ENCODE data around the gene RXYLT1. TPM values are rescaled to one million over a fixed set of nuclear protein-coding genes. Genes with fewer than 3 reads are reported as not detected.
"Not testable (repeated sequence)": the region's sequence is repeated elsewhere in the genome, so short reads cannot be mapped to it uniquely, and the experiment has no call there.

RXYLT1 gene, protein sequence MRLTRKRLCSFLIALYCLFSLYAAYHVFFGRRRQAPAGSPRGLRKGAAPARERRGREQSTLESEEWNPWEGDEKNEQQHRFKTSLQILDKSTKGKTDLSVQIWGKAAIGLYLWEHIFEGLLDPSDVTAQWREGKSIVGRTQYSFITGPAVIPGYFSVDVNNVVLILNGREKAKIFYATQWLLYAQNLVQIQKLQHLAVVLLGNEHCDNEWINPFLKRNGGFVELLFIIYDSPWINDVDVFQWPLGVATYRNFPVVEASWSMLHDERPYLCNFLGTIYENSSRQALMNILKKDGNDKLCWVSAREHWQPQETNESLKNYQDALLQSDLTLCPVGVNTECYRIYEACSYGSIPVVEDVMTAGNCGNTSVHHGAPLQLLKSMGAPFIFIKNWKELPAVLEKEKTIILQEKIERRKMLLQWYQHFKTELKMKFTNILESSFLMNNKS
- 28.9 and 33.5 TPM in 2 replicates for total RNA-seq (2014; rRNA removed; shearing (Covaris generic))

DNA sequence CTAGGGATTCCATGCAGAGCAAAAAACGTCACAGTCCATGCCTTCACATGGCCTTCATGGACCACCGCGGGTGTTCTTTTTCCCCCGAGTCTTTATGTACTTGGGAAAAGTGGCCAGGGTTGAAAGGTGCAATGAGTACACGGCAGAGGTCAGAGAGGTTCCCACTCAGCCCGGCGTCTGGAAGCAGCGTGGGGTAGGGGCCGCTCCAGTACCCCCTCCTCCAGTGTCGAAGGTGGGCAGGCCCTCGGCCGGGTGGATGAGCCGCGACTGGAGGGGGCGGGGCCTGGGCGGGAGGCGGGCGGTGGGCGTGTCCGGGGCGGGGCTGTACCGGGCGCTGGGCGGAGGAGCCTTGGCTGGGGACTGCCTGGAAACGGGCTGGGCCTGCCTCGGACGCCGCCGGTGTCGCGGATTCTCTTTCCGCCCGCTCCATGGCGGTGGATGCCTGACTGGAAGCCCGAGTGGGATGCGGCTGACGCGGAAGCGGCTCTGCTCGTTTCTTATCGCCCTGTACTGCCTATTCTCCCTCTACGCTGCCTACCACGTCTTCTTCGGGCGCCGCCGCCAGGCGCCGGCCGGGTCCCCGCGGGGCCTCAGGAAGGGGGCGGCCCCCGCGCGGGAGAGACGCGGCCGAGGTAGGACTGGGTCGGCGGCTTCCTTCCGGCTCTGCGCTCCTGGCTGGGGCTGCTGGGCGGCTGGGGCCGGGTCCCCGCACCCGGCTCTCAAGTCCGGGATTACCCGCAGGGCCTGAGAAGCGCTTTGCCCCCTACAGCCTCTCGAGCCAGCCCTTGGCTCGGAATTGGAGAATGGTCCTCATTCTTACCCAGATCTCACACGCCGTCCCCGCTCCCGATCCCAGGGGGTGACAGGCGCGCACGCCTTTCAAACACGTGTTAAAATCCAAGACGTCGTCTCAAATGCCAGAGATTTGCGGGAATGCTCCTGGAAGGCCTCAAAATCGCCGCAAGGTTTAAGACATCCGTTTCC is at the start of gene RXYLT1:
TSS of gene RXYLT1 (plus strand) at position 412 of the 984 bp plus-strand sequence. CDS start at position 464, 52 bp downstream.
- peak; percentile 65 for DNase-seq (ENCODE audit: low spot score)

DNA sequence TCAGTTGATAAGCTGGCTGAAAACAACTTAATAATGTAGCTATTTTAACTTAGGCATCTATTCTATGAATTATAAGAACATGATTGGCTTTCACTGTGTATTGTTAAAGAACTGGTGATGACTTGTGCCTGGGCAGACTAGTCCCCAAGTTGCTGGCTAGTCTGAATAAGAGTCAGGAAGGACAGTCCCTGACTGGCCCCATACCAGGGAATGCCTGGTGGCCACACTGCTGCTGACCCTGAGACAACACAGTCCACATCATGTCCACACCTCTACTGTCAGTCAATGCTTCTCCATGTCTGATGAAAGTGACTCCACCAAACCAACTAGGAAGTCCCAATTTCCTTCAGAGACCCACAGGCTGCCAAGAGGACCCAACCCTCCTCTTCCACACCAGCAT is 46.9 kb upstream of the RXYLT1 start:
- DNase-seq (ENCODE audit: low spot score) = not testable (repeated sequence)

DNA sequence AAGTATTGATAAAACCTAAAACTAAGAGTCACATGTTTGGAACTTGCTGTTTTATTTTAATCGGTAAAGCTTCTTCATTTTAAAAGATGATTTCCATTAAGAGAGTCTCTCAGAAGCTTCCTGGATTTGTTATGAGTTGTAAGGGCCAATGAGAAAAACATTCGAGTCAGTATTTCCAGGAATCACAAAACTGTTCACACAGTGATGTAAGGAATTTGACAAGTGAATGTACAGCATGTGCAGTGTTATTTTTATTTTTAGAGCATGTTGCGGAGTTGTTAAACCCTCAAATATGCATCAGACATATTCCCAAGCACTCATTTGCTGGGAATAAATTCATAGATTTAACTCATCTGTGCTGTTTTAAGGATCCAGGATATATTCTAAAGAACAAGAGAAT is 46.1 kb upstream of the RXYLT1 start:
- not testable (repeated sequence) for DNase-seq (ENCODE audit: low spot score)

DNA sequence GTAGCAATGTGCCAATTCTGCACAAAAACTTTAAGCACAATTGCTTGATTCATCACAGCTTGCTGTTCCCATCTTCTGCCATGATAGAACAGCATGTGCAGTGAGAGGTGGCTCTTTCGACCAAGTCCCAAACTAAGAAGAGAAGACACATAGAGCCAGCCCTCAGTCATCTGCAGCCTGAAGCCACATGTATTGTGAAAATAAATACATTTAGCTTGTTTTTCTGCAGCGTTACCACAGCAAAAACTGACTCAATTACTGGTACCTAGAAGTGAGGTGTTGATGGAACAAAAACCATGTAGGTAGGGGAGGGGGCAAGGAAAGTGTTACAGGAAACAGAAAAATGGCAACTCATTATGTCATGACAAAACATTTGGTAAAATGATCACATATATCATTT is 39.2 kb upstream of the RXYLT1 start:
- DNase-seq (ENCODE audit: low spot score) = not testable (repeated sequence)

DNA sequence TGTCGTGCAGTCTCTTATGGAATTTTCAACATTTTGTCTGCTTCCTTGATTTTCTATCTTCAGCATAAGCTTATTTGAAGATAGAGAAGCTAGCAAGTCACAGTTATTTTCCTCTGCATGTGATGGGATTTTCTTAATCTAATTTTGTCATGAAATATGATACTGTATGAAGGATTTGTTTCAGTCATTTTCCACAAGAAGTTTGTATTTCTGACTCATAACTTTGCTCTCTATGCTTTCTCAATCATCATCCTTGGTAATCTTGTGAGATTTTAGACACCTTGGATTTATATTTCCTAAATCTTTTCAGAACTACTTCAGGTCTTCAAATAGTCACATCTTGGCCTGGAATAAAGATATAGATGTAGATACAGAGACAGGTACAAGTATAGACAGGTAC is 38.3 kb upstream of the RXYLT1 start:
- DNase-seq (ENCODE audit: low spot score) = not testable (repeated sequence)

DNA sequence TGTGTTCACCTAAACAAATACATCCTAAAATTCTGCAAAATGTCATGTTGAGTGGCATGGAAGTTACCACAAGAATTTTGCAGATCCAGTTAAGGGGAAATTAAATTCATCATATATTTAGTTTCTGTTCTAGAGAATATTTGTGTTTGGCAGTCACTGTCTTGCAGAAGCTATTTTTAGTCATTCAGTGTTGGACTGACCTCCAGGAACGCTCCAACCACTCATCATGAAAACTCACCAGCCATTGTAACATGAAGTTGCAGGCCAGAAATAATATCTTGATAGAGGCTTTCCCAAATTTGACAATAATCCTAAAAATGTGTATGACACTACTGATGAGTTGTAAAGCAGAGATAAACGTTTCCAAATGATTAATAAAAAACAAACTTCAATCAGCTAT is 35.6 kb upstream of the RXYLT1 start:
- DNase-seq (ENCODE audit: low spot score) = not testable (repeated sequence)

DNA sequence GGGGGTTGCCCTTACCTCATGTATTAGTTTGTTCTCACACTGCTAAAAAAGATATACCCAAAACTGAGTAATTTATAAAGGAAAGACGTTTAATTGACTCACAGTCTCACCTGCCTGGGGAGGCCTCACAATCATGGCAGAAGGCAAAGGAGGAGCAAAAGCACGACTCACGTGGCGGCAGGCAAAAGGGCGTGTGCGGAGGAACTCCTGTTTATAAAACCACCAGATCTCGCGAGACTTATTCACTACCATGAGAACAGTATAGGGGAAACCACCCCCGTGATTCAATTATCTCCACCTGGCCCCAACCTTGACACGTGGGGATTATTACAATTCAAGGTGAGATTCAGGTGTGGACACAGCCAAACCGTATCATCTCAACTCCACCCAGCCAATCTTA is 33.2 kb upstream of the RXYLT1 start:
- DNase-seq (ENCODE audit: low spot score) = not testable (repeated sequence)

DNA sequence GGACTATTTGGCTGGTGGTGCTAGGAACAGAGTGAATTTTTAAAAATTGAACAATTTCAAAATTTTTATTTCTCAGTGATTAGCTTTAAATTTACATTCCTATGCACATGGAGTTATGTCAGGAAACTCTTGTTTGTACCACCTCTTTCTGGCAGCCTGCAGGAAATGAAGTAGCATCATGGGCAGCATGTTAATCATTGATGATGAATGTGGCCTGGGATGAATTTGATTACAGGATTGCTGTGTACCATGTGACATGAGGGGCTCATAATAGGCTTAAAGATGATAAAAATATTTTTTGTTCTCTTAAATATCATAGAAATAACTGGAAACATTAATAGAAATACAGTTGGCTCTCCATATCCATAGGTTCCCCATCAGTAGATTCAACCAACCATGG is 32.6 kb upstream of the RXYLT1 start:
- DNase-seq (ENCODE audit: low spot score) = not testable (repeated sequence)

DNA sequence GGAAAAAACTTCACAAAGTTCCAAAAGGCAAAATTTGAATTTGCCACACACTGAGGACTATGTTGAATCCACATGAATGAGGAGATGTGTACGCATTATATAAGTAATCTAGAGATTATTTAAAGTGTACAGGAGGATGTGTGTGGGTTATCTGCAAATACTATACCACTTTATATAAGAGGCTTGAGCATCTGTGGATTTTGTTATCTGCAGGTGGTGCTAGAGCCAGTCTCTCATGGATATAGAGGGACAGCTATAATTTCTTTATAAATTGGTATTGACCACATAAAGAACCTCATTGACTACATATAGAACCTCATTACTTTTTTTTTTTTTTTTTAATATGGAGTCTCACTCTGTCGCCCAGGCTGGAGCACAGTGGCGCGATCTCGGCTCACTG is 32.2 kb upstream of the RXYLT1 start:
- no peak for DNase-seq (ENCODE audit: low spot score)

DNA sequence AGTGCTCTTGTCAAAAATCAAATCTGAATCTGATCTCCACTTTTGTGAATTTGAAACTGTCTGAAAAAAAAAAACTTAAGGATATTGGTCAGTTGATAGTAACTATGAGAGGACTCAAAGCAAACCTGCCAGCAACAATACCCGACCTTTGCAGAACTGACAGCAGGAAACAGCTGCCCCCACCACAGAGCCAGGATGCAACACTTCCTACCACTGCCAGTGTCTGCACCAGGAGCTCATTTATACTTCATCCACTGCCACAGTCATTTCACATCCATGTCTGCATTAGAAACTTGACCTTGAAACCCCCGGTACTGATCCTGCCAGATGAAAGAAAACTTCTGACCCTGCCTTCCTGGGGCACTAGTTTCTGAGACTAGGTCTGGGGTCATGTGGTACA is 27.4 kb upstream of the RXYLT1 start:
- no peak for DNase-seq (ENCODE audit: low spot score)

DNA sequence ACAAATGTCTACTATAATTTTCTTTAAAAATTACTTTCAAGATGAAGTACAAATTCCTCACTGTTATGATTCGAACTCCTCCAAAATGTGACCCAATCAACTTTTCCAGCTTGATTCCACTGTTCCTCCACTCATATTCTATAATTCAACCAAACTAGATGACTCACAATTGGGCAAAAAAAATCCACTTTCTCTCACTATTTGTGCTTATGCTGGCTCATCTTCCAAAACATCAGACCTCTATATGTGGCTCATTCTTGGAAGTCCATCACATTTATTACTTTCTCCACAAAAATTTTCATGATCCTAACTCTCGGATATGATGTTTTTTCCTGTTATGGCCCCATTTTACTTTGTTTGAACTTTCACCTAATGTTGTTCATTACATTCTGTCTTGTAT is 26.9 kb upstream of the RXYLT1 start:
- no peak for DNase-seq (ENCODE audit: low spot score)

DNA sequence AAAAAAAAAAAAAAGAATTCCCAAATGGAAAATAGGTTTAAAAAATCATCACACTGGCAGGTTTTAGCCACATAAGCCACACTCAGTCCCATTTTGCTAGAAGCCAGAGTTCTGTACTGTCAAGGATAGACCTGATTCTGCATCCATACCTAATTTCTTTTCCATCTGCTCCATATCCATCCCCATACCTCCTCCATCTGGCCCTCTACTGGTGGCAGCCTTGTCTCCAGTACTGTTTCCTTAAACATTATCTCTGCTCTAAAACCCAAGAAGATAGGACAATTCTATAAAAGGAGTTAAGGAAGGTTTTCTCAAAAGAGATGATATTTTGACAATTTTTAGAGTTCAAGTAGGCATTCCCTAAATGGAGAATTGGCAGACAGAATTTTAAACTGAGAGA is 26.0 kb upstream of the RXYLT1 start:
- no peak for DNase-seq (ENCODE audit: low spot score)

DNA sequence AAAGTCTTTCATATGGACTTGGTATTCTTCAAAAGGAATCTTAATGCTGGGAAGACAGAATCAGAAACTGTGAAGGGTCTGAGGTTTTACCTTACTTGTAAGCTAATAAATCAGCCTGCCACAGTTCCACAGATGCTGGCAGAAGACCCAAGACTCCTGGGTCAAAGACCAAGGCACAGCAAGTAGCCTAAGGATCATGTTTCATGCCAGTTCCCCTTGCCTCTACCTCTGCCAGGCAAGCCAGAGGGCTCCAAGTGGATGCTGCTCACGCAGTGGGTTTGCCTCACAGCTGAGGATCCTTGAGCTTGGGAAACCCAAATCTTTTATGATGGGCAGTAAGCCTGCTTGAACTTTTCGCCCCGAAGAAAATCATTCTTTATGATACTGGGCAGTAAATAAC is 15.2 kb upstream of the RXYLT1 start:
- no peak for DNase-seq (ENCODE audit: low spot score)

DNA sequence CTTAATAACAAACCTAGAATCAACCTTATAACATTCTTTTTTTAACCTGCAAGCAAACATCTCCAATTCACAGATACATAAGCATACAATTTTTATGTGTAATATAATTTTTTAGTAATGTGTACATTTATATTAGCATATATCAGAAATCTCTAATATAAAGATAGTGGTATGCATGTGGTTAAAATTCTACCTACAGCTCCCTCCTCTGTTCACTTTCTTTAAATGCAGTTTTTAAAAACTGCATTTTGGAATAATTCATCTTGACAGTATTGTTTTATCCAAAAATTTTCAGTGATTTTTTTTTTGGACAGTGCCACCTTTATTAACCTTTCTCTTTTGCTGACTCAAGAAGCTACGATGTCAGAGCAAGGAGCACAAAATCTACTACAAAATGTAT is 13.2 kb upstream of the RXYLT1 start:
- DNase-seq (ENCODE audit: low spot score) = no peak

DNA sequence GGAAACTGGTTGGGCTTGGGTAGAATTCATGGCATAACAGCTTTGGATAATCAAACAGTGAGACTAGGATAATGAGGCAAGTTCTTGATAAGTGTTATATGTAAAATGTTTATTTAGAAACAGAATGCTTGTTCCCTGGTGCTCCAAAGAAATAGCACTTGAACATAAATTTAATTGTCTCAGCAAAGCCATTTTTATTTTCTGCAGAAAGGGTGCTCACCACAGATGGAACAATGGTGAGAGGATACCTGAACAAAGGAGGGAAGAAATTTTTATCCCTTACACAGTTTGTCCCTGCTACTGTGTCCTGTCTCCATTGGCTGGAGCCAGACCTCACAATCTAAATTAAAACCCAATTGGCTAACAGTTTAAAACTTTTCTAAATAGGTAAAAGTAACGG is 9.3 kb upstream of the RXYLT1 start:
- no peak for DNase-seq (ENCODE audit: low spot score)

DNA sequence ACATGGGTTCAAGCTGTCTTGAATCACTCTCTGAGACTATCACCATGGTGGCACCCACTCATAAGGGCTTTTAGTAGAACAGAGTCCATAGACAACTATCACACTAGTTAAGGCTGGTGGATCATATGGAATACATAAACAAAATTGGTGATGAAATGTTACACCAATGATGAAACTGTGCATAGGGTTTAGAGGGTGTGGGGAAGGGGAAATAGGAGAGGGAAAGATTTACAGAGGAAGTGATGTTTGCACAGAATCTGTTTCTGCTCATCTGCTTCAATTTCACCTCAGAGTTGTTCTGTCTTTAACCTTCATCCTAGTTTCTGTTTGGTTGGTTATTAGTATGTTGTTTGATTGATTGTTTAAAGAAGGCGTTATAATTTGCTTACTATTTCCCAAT is 2.4 kb upstream of the RXYLT1 start:
- DNase-seq (ENCODE audit: low spot score) = no peak

DNA sequence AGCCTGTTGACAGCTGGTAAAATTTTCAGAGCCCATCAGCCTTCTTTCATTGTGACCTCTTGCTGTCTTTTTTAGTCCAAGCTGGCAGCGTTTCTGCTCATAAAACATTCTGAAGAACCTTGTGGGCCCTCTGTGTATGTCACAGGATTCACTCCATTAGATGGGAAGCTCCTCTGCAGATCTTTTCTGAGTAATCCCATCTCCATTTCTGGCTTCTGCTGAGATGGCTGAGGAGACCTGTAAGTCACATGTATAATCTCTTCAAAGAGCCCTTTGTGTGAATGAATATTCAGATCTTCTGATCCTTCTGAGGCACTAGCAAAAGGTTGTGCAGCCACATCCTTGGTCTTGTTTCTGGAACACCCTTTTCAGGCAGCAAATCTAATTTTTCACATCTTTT is 2.8 kb downstream of the RXYLT1 start:
- no peak for DNase-seq (ENCODE audit: low spot score)

DNA sequence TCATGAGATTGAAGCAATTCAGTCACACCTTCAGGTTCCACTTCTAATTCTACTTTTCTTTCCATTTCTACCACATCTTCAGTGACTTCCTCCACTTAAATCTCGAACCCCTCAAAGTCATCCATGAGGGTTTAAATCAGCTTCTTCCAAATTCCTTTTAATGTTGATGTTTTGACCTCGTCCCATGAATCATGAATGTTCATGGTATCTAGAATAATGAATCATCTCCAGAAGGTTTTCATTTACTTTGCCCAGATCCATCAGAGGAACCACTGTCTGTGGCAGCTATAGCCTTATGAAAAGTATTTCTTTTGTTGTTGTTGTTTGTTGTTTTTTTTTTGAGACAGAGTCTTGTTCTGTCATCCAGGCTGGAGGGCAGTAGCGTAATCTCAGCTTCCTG is 7.6 kb downstream of the RXYLT1 start:
- no peak for DNase-seq (ENCODE audit: low spot score)

DNA sequence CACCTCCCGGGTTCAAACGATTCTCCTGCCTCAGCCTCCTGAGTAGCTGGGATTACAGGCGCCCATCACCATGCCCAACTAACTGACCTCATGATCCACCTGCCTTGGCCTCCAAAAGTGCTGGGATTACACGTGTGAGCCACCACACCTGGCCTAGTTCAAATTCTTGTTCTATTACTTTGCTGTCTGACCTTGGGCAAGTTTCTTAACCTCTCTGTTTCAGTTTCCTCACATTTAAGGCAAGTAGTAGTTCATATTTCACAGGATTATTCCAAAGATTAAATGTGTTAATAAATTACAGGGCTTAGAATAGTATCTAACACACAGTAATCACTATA is 10.9 kb downstream of the RXYLT1 start:
- DNase-seq (ENCODE audit: low spot score) = no peak

DNA sequence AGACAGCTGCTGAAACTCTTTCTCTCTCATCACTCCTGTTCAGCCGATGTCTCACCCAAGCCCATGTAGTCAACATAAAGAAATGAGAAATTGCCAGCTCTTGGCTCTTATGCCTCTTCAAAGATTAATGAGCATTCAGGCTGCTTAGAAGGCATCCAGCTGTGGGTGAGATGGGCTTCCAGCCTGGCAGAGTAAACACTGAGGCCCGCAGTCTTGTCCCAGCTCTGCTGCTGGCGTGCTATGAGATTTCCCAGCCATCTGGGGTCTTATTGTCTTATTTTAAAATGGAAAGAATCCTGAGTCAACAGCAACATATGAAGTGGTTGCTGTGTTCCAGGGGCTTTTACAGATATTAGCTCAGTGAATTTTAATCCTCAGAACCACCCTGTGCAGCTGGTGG is 12.6 kb downstream of the RXYLT1 start:
- no peak for DNase-seq (ENCODE audit: low spot score)

DNA sequence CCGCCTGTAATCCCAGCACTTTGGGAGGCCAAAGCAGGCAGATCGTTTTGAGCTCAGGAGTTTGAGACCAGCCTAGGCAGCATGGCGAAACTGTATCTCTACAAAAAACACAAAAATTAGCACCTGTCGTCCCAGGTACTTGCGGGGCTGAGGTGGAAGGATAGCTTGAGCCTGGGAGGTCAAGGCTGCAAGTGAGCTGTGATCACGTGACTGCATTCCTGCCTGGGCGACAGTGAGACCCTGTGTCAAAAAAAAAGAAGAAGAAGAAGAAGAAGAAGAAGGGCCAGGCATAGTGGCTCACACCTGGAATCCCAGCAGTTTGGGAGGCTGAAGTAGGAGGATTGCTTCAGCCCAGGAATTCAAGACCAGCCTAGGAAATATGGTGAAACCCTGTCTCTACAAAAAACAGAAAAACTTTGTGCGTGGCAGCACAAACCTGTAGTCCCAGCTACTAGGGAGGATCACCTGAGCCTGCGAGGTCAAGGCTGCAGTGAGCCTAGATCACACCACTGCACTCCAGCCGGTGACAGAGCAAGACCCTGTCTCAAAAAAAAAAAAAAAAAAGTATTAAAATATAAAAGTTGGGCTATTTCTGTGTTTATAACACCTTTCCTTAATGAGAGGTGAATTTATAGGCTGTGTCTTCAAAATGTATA is 15.5 kb downstream of the RXYLT1 start:
- DNase-seq (ENCODE audit: low spot score) = no peak

DNA sequence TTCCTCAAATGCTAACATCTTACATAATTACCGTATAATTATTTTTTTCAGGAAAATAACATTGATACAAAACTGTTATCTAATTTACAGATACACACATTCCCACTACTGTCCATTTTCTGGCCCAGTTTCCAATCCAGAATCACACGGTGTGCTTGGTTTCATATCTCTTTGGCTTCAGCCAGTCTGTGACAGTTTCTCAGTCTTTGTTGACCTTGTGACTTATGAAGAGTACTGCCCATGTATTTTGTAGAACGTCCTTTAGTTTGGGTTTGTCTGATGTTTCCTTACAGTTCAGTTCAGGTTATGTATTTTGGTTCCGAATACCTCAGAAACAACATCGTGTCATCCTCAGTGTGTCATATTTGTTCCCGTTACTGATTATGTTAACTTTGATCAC is 16.2 kb downstream of the RXYLT1 start:
- DNase-seq (ENCODE audit: low spot score) = no peak

Measured in H4 (cell line).